ENCODE data around the gene EPS8L2. TPM values are rescaled to one million over a fixed set of nuclear protein-coding genes. Genes with fewer than 3 reads are reported as not detected.

The EPS8L2 gene
- total and polyA plus RNA-seq, 9 of the 15 experiments (the other 6 are each of a cell fraction or from before 2014, with no cell fraction given) = 0.75 to 17.0 (median 3.7) TPM

- TF ChIP-seq AFF1 (IDR thresholded peaks at IDR 0.05; ENCODE audit: low read depth in 1 of 2, partially characterized antibody in 2 of 2) (no peak), GMEB1 (CRISPR knock-in tag; IDR thresholded peaks at IDR 0.05) (no peak), ZNF217 (CRISPR knock-in tag; IDR thresholded peaks at IDR 0.05) (no peak), XRCC4 (IDR thresholded peaks at IDR 0.05; ENCODE audit: extremely low read depth, insufficient read depth, insufficient read length) (no peak)
Measured at GRCh38 chr11:722346-722811, 16.3 kb downstream of the EPS8L2 start (continued).
